Islet precursor cell (in vitro differentiated cells): ENCODE data around the gene COQ8B.

ENCODE experiments used
- DNase-seq: peaks from one replicate; pipeline ENCODE4 v3.0.0-alpha.2; 2018

The COQ8B gene

GRCh38 chr19:40690050-40690692 lies 26.5 kb downstream of the COQ8B start, which contains the start of gene NUMBL:
NUMBL (minus strand) TSS chr19:40690651; CDS start chr19:40690483, 168 bp downstream.
- no peak for DNase-seq

- DNase-seq: peak; percentile 71
These were observed 27.2 kb downstream of the COQ8B start for GRCh38 chr19:40689339-40690049.

GRCh38 chr19:40688987-40689338 lies 27.7 kb downstream of the COQ8B start:
- no peak for DNase-seq

GRCh38 chr19:40688309-40688708 lies 28.4 kb downstream of the COQ8B start:
- DNase-seq: no peak

GRCh38 chr19:40687525-40688016 lies 29.1 kb downstream of the COQ8B start:
- no peak for DNase-seq

- no peak for DNase-seq
These were observed 29.7 kb downstream of the COQ8B start for GRCh38 chr19:40686882-40687524.

- no peak for DNase-seq
These were observed 31.1 kb downstream of the COQ8B start for GRCh38 chr19:40685563-40685962.

GRCh38 chr19:40685016-40685526 lies 31.6 kb downstream of the COQ8B start:
- no peak for DNase-seq

- no peak for DNase-seq
These were observed 32.4 kb downstream of the COQ8B start for GRCh38 chr19:40684280-40684679.

- no peak for DNase-seq
These were observed 33.2 kb downstream of the COQ8B start for GRCh38 chr19:40683437-40683836.

GRCh38 chr19:40682431-40682964 lies 34.2 kb downstream of the COQ8B start:
- no peak for DNase-seq

GRCh38 chr19:40681039-40681438 lies 35.6 kb downstream of the COQ8B start:
- DNase-seq: no peak

- peak; percentile 46 for DNase-seq
These were observed 39.5 kb downstream of the COQ8B start for GRCh38 chr19:40677156-40677555.

GRCh38 chr19:40674291-40674690 lies 42.4 kb downstream of the COQ8B start:
- peak; percentile 37 for DNase-seq

- DNase-seq: peak; percentile 39
These were observed 43.3 kb downstream of the COQ8B start for GRCh38 chr19:40673397-40673796.

GRCh38 chr19:40672573-40673299 lies 44.0 kb downstream of the COQ8B start:
- DNase-seq: no peak

- no peak for DNase-seq
These were observed 44.6 kb downstream of the COQ8B start for GRCh38 chr19:40672038-40672437.

- DNase-seq: no peak
These were observed 45.3 kb downstream of the COQ8B start for GRCh38 chr19:40671404-40671803.

GRCh38 chr19:40668991-40669614 lies 47.6 kb downstream of the COQ8B start:
- DNase-seq: no peak

- peak; percentile 47 for DNase-seq
These were observed 49.1 kb downstream of the COQ8B start for GRCh38 chr19:40667602-40668001.

- DNase-seq: peak; percentile 38
These were observed 49.8 kb downstream of the COQ8B start for GRCh38 chr19:40666803-40667438.
